Activated CD8-positive, alpha-beta memory T cell treated with anti-CD3 and anti-CD28 coated beads for 36 hours (primary cell): Measurements from ENCODE around the gene TMEM176B. TPM values are rescaled to one million over a fixed set of nuclear protein-coding genes. Genes with fewer than 3 reads are reported as not detected.

Experiments used
- CTCF ChIA-PET: fragments of 350-600 bp; sonication (Branson Sonifier 250); formaldehyde crosslinking; loops from one replicate; lab custom pipeline; 2021; ENCODE audit warnings: antibody characterized with exemption; lab: Charles Lee
- POLR2A ChIA-PET: fragments of 350-600 bp; sonication (Branson Sonifier 250); formaldehyde crosslinking; loops from one replicate; lab custom pipeline; 2021; ENCODE audit warnings: antibody characterized with exemption; lab: Charles Lee
- total RNA-seq, 2 experiments: library from RNA; stranded (reverse); gene quantifications; one replicate each; pipeline ENCODE4 v1.2.3, GENCODE V29; 2021

The TMEM176B gene
- total RNA-seq, 2 experiments from 2014 or later: not detected

GRCh38 chr7:150769768-150770167, 30.4 kb downstream of the TMEM176B start:
- ChIA-PET POLR2A (no interaction called here), CTCF (interaction anchor here (0.7 to 1.5 kb wide), 2 partner anchors 9 to 26 kb away, joined by 3 to 4 read pairs; no protein-coding TSS in a partner anchor)

GRCh38 chr7:150766334-150766709, 33.8 kb downstream of the TMEM176B start:
- ChIA-PET CTCF (interaction anchor here (1.3 kb wide), 1 partner anchor 333 kb away, joined by 3 read pairs; no protein-coding TSS in a partner anchor), POLR2A (no interaction called here)

GRCh38 chr7:150759479-150759878, 40.7 kb downstream of the TMEM176B start:
- ChIA-PET POLR2A (no interaction called here), CTCF (no interaction called here)

- CTCF ChIA-PET: interaction anchor here (1.3 to 3.0 kb wide), 3 partner anchors 188 to 435 kb away, joined by 3 to 16 read pairs (median 8); no protein-coding TSS in a partner anchor
- POLR2A ChIA-PET: interaction anchor here (0.6 kb wide), 1 partner anchor 390 kb away, joined by 6 read pairs; no protein-coding TSS in a partner anchor
These were observed 43.3 kb downstream of the TMEM176B start for GRCh38 chr7:150756858-150757257.

GRCh38 chr7:150756166-150756565, 44.0 kb downstream of the TMEM176B start:
- ChIA-PET POLR2A (interaction anchor here (0.6 to 2.5 kb wide), 10 partner anchors 12 to 1399 kb away, joined by 3 to 15 read pairs (median 4); partner anchors contain the start of genes GIMAP1, GIMAP5 and GIMAP8), CTCF (interaction anchor here (1.0 to 3.0 kb wide), 15 partner anchors 24 to 434 kb away, joined by 3 to 16 read pairs (median 4); partner anchors contain the start of genes GIMAP1 and GIMAP8)

- POLR2A ChIA-PET: interaction anchor here (0.6 to 2.5 kb wide), 13 partner anchors 11 to 1398 kb away, joined by 3 to 15 read pairs (median 4); partner anchors contain the start of genes GIMAP1, GIMAP5 and GIMAP8
- CTCF ChIA-PET: interaction anchor here (0.6 to 3.0 kb wide), 16 partner anchors 23 to 350 kb away, joined by 3 to 16 read pairs (median 4); partner anchors contain the start of genes GIMAP1 and GIMAP8
These were observed 44.6 kb downstream of the TMEM176B start for GRCh38 chr7:150755473-150756099.

- ChIA-PET POLR2A (interaction anchor here (0.6 to 2.5 kb wide), 10 partner anchors 8 to 306 kb away, joined by 3 to 15 read pairs (median 4); partner anchors contain the start of genes GIMAP1 and GIMAP5), CTCF (interaction anchor here (0.6 to 3.0 kb wide), 15 partner anchors 23 to 349 kb away, joined by 3 to 16 read pairs (median 4); partner anchors contain the start of genes GIMAP1 and GIMAP8)
These were observed 45.2 kb downstream of the TMEM176B start for GRCh38 chr7:150754951-150755350.

- CTCF ChIA-PET: no interaction called here
- POLR2A ChIA-PET: interaction anchor here (1.0 to 2.5 kb wide), 2 partner anchors 19 to 38 kb away, joined by 3 to 15 read pairs; partner anchors contain the start of gene GIMAP1
These were observed 46.1 kb downstream of the TMEM176B start for GRCh38 chr7:150753826-150754603.

GRCh38 chr7:150753239-150753638, 46.9 kb downstream of the TMEM176B start:
- POLR2A ChIA-PET: no interaction called here
- CTCF ChIA-PET: no interaction called here

GRCh38 chr7:150751702-150752101, 48.5 kb downstream of the TMEM176B start:
- CTCF ChIA-PET: interaction anchor here (0.7 kb wide), 1 partner anchor 114 kb away, joined by 3 read pairs; no protein-coding TSS in a partner anchor
- POLR2A ChIA-PET: no interaction called here

GRCh38 chr7:150748376-150748775, 51.8 kb downstream of the TMEM176B start:
- POLR2A ChIA-PET: interaction anchor here (1.4 kb wide), 1 partner anchor 26 kb away, joined by 3 read pairs; no protein-coding TSS in a partner anchor
- CTCF ChIA-PET: interaction anchor here (1.0 to 1.4 kb wide), 3 partner anchors 161 to 299 kb away, joined by 3 read pairs; partner anchors contain the start of gene GIMAP7

- POLR2A ChIA-PET: interaction anchor here (0.6 to 1.4 kb wide), 4 partner anchors 8 to 24 kb away, joined by 3 to 6 read pairs (median 3); partner anchors contain the start of gene GIMAP5
- CTCF ChIA-PET: no interaction called here
These were observed 53.2 kb downstream of the TMEM176B start for GRCh38 chr7:150746921-150747320.

GRCh38 chr7:150745876-150746275, 54.3 kb downstream of the TMEM176B start:
- ChIA-PET POLR2A (interaction anchor here (0.6 kb wide), 1 partner anchor 531 kb away, joined by 6 read pairs; no protein-coding TSS in a partner anchor), CTCF (no interaction called here)

- ChIA-PET CTCF (no interaction called here), POLR2A (interaction anchor here (0.5 kb wide), 1 partner anchor 10 kb away, joined by 5 read pairs; no protein-coding TSS in a partner anchor)
These were observed 55.1 kb downstream of the TMEM176B start for GRCh38 chr7:150745086-150745485.

GRCh38 chr7:150744041-150744656, 56.0 kb downstream of the TMEM176B start:
- POLR2A ChIA-PET: interaction anchor here (1.0 kb wide), 1 partner anchor 11 kb away, joined by 3 read pairs; no protein-coding TSS in a partner anchor
- CTCF ChIA-PET: interaction anchor here (0.7 to 1.2 kb wide), 3 partner anchors 19 to 26 kb away, joined by 3 to 4 read pairs (median 3); no protein-coding TSS in a partner anchor

- CTCF ChIA-PET: interaction anchor here (0.8 to 1.9 kb wide), 3 partner anchors 9 to 294 kb away, joined by 3 to 6 read pairs (median 5); no protein-coding TSS in a partner anchor
- POLR2A ChIA-PET: interaction anchor here (0.9 to 2.2 kb wide), 4 partner anchors 10 to 227 kb away, joined by 3 to 12 read pairs (median 6); no protein-coding TSS in a partner anchor
These were observed 57.7 kb downstream of the TMEM176B start for GRCh38 chr7:150742286-150742968.
